IPS-NIHi11 (cell line): ENCODE results near the gene GGPS1.
"Not testable (repeated sequence)": the region's sequence is repeated elsewhere in the genome, so short reads cannot be mapped to it uniquely, and the experiment has no call there.

Experiments
- DNase-seq: peaks from one replicate; pipeline ENCODE4 v3.0.0; 2012; ENCODE audit warnings: mixed read lengths, low spot score

Gene GGPS1

DNA sequence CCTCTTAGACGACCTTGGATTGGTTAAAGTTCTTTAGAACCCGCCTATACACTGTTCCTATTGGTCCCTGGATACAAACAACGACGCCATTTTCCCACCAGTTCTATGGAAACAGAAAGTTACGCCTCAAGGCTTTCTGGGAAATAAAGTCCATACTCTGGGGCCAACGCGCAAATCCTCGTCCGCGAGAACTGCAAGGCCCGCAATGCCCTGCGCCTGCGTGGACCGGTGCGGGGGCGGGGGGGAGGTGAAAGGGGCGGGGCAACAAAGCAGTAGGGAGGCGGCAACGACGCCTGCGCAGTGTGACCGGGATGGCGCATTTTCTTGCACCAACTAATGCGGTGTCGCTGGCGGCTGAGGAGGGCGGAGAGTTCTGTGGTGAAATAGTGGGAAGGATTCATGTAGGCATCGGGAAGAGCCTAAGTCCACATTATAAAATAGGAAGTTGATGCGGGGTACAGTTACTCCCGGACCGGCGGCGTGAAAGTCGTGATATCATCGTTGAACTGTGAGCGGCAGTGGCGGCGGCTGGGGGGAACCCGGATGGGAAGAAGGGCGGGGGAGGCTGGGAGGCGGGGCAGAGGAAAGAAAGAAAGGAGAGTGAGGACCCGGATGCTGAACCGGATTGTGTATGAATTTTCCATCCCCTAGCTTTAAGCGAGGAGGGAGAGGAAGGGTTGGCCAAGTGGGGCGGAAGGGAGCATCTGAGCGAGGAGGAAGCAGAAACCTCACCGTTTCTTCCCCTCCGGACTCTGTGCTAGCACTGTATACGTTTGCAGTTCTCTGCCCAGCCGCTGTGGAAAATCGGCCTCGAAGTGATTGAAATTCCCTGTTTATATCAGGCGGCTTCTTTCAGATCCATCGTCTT lies at the start of gene GGPS1:
TSS of gene GGPS1 (plus strand) at position 300 of the 868 bp plus-strand sequence. CDS start 6,695 bp downstream, outside the sequence.
- peak; percentile 87 for DNase-seq

DNA sequence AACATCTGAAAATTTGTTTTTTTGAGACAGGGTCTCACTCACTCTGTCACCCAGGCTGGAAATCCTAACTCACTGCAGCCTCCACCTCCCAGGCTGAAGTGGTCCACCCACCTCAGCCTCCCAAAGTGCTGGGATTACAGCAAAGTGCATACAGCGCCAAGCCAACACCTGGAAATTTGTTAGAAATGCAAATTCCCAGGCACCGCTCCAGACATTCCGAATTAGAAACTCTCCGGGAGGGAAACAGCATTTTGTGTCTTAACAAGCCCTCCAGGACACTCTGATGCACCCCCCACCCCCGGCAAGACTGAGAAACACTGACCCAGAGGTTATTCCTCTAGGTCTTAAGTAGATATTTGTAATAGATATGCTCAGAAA lies 49.5 kb upstream of the GGPS1 start:
- DNase-seq = no peak

DNA sequence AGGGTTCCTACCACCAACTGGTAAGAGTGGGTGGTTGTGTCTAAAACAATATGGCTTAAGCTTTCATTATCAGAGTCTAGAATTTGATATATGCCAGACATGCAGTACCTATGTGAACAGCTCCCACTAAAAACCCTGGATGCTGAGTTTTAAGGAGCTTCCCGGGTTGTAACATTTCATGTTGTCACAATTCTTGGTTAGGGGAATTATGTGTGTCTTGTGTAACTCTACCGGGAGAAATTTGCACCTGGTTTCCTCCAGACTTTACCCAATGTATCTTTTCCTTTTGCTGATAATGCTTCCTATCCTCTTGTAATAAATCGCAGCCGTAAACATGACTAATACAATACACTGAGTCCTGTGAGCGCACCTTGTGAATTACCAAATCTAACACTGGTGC lies 48.7 kb upstream of the GGPS1 start:
- no peak for DNase-seq

DNA sequence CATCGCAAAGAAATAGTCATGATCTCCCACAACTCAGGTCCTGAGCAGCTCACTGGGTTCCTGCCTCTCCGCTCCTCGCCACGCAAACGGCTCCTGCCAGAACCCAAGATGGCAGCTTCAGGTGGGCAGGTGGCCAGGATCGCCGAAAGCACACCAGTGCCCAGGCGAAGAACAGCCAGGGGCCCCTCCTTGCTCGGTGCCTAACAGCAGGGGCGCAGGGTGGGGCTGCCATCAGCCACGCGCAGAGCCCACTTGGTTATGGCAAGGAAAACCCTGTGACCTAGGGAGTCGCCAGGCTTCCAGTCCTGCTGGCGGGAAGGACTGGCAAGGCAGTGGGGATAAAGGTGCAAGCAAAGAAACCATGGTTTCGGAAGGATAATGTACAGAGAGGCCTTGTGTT lies 47.9 kb upstream of the GGPS1 start:
- DNase-seq = no peak

DNA sequence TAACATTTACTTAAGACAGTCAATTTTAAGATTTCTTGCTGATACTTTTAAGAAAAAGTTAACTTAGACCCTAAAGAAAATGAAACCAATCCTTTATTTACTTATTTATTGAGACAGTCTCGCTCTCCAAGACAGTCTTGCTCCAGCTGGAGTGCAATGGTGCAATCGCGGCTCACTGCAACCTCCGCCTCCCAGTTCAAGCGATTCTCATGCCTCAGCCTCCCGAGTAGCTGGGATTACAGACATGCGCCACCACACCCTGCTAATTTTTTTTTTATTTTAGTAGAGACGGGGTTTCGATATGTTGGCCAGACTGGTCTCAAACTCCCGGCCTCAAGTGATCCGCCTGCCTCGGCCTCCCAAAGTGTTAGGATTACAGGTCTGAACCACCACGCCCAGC lies 44.7 kb upstream of the GGPS1 start:
- not testable (repeated sequence) for DNase-seq

DNA sequence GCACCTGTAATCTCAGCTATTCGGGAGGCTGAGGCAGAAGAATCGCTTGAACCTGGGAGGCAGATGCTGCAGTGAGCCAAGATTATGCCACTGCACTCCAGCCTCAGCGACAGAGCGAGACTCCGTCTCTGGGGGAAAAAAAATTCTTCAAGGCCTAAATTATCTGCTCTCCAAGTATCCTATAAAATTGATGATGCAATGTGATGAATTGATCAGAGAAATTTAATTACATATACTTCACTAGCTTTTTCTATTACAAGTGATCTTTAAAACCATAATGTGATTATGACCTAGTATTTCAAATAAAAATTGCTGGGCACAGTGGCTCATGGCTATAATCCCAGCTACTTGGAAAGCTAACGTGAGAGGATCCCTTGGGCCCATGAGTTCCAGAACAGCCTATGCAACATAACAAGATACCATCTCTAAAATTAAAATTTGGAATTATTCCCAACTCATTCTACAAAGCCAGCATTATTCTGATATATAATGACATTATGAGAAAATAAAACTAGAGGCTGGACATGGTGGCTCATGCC lies 44.1 kb upstream of the GGPS1 start:
- DNase-seq = no peak

DNA sequence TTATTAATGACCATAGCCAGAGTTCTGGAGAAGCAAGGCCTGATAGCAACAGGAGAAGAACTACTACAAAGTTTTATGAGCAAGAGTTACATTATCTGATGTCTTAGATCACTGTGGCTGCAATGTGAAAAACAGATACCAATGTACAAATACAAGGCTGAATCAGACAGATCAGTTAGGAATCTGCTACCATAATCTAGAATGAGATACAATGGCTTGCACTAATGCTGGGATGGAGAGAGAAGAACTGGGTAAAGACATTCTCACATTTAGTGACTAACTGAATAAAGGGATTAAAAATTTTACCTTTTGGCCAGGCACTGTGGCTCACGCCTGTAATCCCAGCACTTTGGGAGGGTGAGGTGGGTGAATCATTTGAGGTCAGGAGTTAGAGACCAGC lies 41.7 kb upstream of the GGPS1 start:
- no peak for DNase-seq

DNA sequence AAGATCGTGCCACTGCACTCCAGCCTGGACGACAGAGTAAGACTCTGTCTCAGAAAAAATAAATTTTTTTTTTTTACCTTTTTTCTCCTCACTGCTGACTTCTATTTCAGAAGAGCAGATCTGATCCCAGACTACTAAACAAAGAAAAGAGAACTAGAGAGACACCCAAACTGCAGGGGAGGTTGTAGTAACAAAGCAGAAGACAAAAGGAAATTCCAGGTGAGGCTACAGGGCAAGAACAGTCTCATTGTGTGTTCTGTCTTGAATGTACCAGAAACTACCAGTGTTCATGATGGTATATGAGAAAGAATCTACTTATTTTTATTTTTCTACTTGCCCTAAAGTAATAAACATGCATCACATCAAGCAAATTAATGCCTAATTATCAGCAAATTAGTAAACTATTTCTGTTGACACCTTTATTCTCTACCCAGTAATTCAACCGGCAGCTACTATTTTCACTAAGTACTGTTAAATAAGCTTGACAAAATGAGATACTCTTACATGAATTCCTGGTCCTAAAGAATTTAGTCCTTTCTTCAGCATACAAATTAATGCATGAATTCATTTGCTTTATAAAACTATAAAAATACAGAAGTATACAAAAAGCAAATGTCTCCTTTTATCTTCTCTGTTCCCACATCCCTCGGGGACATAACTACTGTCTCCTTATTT lies 41.0 kb upstream of the GGPS1 start:
- DNase-seq = no peak

DNA sequence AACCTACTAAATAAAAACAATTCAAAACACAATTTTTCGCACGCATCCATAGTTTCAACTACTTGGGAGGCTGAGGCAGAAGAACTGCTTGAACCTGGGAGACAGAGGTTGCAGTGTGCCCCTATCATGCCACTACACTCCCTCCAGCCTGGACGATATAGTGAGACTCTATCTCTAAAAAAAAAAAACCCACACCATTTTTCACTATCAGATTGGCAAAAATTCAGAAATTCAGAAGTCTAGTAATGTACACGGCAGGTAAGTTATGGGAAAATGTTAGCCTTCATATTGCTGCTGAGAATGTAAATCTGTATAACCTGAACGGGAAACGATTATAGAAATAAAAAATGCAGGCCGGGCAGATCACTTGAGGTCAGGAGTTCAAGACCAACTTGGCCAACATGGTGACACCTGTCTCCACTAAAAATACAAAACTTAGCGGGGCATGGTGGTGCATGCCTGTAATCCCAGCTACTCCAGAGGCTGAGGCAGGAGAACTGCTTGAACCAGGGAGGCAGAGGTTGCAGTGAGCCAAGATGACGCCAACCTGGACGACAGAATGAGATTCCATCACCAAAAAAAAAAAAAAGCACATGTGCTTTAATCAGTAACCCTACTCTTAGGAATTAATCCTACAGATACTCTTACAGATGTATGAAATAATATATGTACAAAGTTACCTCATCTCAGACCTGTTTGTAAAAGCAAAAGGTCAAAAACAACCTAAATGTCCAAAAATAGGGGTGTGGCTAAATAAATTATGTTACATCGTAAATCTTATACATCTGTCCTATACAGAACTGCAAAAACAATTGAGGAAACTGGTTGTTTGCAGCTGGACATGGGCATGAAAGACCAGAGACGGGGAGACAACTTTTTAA lies 38.3 kb upstream of the GGPS1 start:
- DNase-seq = no peak

DNA sequence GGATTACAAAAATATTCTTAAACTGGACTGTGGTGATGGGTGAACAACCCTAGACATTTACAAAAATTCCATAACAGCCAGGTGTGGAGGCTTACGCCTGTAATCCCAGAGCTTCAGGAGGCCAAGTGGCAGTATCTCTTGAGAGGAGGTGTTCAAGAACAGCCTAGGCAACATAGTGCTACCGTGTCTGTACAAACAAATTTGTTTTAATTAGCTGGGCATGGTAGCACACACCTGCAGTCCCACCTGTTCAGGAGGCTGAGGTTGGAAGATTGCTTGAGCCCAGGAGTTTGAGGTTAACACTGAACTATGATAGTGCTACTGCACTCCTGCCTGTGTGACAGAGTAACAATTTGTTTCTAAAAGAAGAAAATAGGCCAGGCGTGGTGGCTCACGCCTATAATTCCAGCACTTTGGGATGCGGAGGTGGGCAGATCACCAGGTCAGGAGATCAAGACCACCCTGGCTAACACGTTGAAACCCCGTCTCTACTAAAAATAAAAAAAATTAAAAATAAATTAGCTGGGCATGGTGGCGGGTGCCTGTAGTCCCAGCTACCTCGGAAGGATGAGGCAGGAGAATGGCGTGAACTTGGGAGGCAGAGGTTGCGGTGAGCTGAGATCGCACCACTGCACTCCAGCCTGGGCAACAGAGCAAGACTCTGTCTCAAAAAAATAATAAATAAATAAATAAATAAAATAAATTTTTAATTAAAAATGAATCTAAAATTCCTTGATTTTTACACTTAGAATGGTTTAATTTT lies 37.4 kb upstream of the GGPS1 start:
- no peak for DNase-seq

DNA sequence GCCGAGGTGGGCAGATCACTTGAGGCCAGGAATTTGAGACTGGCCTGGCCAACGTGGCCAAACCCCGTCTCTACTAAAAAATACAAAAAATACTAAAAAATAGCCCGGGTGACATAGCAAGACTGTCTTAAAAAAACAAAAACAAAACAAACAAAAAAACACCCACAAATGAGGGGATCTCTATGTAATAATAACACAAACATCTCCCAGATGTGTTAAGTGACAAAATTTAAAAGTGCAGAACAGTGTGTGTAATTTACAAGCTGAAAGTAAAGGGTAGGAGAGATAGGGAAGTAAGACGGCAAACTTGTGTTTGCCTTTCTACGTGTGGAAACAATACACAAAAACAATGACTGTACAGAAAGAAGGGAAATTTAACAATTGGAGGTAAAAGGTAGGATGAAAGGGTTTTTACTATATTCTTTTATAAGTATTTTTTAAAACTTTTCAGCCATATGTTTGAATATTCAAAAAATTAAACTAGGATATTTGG lies 36.7 kb upstream of the GGPS1 start:
- no peak for DNase-seq

DNA sequence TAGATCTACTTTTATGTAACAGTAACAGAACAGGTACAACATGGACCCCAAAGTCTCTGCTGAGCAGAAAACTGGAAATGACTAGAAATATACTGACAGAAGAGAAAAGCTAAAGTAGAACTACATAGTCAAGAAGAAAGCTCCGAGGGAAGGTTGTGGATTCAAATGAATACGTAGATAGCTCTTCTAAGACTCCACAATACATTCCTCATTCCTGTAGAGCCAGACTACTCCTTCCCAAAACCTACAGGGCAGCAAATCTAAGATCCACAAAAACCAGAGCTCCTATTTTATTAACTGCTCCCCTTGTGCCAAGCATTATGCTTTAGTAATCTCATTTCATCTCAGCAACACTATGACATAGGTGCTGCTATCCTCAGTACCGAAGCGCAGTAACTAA lies 35.6 kb upstream of the GGPS1 start:
- no peak for DNase-seq

DNA sequence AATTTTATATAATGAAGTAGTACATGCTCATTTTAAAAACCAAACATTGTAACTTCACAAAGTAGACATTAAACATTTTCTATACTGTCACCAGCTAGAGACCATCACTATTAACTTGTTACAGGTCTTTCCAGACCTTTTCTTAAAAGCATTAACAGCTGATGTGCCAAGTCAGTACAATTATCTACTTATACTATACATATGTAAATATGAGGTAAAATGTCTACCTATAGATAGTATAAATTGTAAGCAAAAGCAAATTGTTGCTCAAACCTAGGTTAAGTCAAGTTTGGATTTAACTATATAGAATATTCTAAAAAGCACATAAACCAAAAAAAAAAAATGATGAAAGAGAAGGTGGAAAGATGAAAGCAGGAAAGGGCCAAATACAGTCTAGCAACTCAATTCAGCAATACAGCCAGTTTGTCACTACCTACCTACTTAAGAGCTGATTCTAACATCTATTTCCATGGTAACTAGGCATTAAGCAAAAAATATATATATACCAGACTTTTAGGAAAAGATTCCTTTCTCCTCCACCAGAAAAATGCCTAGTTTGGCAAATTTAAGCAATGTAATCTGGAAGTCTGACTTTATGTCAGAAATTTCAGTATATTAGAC lies 34.9 kb upstream of the GGPS1 start:
- no peak for DNase-seq

DNA sequence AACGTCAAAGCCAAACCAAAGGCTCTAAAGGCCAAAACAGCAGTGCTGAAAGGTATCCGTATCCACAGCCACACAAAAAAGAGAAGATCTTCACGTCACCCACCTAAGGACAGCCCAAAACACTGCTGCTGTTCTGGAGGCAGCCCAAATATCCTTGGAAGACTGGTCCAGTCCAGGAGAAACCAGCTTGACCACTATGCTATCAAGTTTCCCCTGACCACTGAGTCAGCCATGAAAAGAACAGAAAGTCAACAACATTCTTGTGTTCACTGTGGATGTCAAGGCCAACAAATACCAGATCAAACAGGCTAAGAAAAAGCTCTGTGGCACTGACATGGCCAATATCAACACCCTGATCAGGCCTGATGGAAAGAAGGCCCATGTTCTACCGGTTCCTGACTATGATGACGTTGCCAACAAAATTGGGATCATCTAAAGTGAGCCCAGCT lies 32.4 kb upstream of the GGPS1 start:
- peak; percentile 31 for DNase-seq

DNA sequence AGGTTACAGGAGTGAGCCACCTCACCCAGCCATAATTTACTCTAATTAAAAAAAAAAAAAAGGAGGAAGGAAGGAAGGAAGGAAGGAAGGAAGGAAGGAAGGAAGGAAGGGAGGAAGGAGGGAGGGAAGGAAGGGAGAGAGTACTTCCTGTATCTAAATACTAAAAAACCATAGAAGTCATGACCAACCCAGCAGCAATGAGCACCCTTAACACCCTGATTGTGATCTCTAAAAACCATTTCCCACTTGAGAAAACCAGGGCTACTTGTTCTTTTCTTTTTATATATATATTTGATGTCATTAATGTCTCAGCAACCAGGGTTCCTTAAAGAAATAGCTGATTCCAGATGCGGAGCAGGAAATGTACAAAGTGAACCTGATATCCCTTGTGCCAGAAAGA lies 31.6 kb upstream of the GGPS1 start:
- DNase-seq = no peak

DNA sequence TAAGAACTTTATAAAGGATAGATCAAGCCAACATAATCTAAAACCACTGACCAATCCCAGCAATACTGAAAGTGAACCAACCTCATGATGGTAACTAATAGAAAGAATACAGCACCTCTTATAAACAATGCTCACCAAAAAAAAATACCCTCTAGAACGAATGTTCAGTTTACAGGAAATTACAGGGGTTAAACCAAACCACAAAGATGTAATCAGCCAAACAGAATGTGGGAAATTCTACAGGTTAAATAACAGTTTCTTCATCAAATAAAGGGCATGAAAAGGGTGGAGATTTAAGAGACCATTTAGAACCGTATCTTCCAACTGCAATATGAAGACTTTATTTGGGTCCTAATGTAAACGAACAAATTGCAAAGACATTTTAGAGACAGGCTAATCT lies 30.8 kb upstream of the GGPS1 start:
- DNase-seq = no peak

DNA sequence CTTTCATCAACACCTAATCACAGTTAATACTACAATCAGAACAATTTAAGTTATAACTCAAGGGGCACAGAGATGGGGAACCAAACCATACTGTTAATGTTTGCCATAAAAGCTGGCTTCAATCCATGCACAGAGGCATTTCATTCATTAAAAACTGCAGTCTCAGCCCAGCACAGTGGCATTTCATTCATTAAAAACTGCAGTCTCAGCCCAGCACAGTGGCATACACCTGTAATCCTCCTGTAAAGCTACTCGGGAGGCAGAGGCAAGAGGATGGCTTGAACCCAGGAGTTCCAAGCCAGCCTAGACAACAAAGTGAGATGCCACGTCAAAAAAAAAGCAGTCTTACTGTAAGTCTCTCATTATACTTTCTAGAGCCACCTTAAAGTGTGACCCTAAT lies 29.6 kb upstream of the GGPS1 start:
- DNase-seq = no peak

DNA sequence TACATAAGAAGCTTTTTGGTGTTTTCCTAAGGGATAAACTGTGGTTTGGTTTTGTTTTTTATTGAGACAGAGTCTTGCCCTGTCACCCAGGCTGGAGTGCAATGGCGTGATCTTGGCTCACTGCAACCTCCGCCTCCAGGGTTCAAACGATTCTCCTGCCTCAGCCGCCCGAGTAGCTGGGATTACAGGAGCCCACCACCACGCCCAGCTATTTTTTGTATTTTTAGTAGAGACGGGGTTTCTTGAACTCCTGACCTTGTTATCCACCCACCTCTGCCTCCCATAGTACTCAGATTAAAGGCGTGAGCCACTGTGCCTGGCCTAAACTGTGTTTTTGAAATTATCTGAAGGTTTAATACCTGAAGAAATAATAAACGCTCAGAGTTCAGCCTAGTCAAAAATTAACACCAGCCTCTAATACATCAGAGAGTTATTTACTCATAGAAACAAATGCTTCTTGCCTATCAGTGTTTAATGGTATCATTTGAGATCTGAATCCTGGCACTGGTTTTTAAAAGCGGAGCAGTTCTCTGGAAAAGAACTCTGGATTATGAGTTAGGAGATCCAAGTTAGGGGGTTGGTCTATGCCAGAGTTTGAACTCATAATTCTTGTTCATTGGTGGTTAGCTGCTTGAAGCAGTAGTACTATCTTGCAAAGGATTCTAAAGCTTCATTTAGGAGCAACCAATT lies 29.1 kb upstream of the GGPS1 start:
- DNase-seq = no peak

DNA sequence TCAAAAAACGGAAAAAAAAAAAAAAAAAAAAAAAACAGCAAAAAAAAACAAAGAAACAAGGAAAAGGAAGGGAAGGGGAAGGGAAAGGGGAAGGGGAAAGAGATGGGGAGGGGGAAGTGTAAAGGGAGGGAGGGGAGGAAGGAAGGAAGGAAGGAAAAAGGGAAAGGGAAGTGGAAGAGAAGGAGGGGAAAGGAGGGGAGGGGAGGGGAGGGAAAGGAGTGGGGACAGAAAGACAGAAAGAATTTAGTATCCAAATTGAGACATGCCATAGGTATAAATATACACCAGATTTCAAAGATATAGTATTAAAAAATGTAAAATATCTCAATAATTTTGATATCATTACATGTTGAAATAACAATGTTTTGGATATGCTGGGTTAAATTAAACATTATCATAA lies 26.2 kb upstream of the GGPS1 start:
- no peak for DNase-seq
